Measurements from ENCODE around the gene RNF145. TPM values are rescaled to one million over a fixed set of nuclear protein-coding genes. Genes with fewer than 3 reads are reported as not detected.

RNF145 gene
- total and polyA plus RNA-seq, 2 of the 13 experiments (the other 11 are each of a cell fraction or from before 2014, with no cell fraction given), result 24.6 TPM

DNA sequence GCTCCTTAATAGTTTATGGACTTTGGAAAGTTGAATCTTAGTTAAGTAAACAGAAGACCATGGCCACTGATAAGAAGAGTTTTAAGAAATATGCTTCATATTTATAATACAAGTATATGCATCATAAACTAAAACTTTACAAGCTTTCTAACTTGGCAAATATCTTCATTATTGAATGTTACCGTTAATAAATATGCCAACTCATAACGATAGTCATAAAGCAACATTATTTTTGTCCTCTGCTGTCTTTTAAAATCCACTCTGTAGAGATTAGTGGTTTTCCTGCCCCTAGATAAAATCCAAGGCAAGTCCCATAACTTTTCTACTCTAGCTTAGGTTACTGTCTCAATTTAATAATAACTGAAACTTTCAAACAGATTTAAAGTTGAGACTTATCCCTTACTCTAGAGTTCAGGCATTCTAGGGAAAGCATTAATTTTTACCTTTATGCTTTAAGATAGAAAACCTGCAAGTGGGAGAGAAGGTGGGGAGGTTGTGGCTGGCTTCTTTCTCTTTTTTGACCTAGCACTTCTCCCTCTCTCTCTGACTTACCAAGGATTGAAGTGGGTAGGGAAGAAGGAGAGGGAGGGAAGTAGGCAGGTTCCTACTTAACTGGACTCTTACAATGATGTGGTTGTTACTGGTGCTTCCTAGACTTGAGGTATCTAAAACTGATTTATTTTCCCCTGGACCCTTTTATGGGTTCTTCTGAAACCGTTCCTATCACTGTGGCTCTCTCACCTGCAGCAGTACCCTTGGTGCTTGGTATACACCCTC, 29.6 kb downstream of the RNF145 start (continued):
- TF ChIP-seq KLF6 (CRISPR knock-in tag; IDR thresholded peaks at IDR 0.05) (no peak), ZFP62 (CRISPR knock-in tag; IDR thresholded peaks at IDR 0.05) (no peak), RAD21 (CRISPR knock-in tag; IDR thresholded peaks at IDR 0.05) (no peak), ZNF441 (CRISPR knock-in tag; IDR thresholded peaks at IDR 0.05; ENCODE audit: borderline replicate concordance) (no peak), KDM6A (CRISPR knock-in tag; IDR thresholded peaks at IDR 0.05; ENCODE audit: low read depth) (no peak)
- TF ChIP-seq, protein P1, sequence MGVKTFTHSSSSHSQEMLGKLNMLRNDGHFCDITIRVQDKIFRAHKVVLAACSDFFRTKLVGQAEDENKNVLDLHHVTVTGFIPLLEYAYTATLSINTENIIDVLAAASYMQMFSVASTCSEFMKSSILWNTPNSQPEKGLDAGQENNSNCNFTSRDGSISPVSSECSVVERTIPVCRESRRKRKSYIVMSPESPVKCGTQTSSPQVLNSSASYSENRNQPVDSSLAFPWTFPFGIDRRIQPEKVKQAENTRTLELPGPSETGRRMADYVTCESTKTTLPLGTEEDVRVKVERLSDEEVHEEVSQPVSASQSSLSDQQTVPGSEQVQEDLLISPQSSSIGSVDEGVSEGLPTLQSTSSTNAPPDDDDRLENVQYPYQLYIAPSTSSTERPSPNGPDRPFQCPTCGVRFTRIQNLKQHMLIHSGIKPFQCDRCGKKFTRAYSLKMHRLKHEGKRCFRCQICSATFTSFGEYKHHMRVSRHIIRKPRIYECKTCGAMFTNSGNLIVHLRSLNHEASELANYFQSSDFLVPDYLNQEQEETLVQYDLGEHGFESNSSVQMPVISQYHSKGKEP (CRISPR knock-in tag; IDR thresholded peaks at IDR 0.05), result no peak

DNA sequence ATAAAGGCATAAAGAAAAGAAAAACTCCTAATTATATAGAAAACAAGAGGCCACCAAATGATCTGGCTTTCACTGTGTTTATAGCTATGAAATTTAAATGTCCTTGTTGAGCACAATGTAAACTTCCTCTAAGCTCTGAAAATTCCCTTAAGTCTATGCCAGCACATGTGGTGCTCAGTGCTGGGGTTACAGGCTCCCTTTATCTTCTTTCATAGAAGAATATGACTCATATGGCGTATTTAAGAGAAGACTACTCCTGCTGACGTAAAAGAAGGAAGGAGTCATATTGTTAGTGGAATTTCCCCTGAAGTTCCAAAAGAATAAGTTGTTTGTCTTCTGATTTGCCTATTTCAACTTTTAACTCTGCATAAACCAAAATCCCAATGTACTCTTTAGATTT, 30.4 kb downstream of the RNF145 start:
- DNase-seq (ENCODE audit: low spot score) (peak; percentile 29), FAIRE-seq (no peak), ATAC-seq (no peak)
- no peak overlapping the region for H3K9ac ChIP-seq (ENCODE audit: insufficient read depth, low read depth, low read length)
- no peak overlapping the region for H2AFZ ChIP-seq (ENCODE audit: low read length)
- TF ChIP-seq ZBTB7A (CRISPR knock-in tag; IDR thresholded peaks at IDR 0.05) (no peak), ZNF34 (CRISPR knock-in tag; IDR thresholded peaks at IDR 0.05; ENCODE audit: borderline replicate concordance) (no peak), ZNF7 (CRISPR knock-in tag; IDR thresholded peaks at IDR 0.05) (0 out of 2 replicates have a peak, but pooled peaks have one; percentile 23), YEATS2 (CRISPR knock-in tag; IDR thresholded peaks at IDR 0.05; ENCODE audit: borderline replicate concordance) (no peak), ERF (CRISPR knock-in tag; IDR thresholded peaks at IDR 0.05) (no peak), KAT2B (IDR thresholded peaks at IDR 0.05; ENCODE audit: borderline replicate concordance, low read depth, low read length) (no peak)
- TF ChIP-seq, protein P2, sequence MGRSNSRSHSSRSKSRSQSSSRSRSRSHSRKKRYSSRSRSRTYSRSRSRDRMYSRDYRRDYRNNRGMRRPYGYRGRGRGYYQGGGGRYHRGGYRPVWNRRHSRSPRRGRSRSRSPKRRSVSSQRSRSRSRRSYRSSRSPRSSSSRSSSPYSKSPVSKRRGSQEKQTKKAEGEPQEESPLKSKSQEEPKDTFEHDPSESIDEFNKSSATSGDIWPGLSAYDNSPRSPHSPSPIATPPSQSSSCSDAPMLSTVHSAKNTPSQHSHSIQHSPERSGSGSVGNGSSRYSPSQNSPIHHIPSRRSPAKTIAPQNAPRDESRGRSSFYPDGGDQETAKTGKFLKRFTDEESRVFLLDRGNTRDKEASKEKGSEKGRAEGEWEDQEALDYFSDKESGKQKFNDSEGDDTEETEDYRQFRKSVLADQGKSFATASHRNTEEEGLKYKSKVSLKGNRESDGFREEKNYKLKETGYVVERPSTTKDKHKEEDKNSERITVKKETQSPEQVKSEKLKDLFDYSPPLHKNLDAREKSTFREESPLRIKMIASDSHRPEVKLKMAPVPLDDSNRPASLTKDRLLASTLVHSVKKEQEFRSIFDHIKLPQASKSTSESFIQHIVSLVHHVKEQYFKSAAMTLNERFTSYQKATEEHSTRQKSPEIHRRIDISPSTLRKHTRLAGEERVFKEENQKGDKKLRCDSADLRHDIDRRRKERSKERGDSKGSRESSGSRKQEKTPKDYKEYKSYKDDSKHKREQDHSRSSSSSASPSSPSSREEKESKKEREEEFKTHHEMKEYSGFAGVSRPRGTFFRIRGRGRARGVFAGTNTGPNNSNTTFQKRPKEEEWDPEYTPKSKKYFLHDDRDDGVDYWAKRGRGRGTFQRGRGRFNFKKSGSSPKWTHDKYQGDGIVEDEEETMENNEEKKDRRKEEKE (IDR thresholded peaks at IDR 0.05), result no peak
- TF ChIP-seq, protein P3, sequence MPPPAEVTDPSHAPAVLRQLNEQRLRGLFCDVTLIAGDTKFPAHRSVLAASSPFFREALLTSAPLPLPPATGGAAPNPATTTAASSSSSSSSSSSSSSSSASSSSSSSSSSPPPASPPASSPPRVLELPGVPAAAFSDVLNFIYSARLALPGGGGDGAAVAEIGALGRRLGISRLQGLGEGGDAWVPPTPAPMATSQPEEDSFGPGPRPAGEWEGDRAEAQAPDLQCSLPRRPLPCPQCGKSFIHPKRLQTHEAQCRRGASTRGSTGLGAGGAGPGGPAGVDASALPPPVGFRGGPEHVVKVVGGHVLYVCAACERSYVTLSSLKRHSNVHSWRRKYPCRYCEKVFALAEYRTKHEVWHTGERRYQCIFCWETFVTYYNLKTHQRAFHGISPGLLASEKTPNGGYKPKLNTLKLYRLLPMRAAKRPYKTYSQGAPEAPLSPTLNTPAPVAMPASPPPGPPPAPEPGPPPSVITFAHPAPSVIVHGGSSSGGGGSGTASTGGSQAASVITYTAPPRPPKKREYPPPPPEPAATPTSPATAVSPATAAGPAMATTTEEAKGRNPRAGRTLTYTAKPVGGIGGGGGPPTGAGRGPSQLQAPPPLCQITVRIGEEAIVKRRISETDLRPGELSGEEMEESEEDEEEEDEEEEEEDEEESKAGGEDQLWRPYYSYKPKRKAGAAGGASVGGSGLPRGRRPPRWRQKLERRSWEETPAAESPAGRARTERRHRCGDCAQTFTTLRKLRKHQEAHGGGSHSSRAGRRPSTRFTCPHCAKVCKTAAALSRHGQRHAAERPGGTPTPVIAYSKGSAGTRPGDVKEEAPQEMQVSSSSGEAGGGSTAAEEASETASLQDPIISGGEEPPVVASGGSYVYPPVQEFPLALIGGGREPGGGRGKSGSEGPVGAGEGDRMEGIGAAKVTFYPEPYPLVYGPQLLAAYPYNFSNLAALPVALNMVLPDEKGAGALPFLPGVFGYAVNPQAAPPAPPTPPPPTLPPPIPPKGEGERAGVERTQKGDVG (CRISPR knock-in tag; IDR thresholded peaks at IDR 0.05; ENCODE audit: borderline replicate concordance), result no peak
- TF ChIP-seq, protein P4, sequence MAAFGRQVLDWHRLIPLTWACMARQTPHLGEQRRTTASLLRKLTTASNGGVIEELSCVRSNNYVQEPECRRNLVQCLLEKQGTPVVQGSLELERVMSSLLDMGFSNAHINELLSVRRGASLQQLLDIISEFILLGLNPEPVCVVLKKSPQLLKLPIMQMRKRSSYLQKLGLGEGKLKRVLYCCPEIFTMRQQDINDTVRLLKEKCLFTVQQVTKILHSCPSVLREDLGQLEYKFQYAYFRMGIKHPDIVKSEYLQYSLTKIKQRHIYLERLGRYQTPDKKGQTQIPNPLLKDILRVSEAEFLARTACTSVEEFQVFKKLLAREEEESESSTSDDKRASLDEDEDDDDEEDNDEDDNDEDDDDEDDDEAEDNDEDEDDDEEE (CRISPR knock-in tag; IDR thresholded peaks at IDR 0.05), result no peak
- H3K9me3 ChIP-seq (ENCODE audit: low read length), result no peaks in the 10 kb centered on the region
- no peaks in the 10 kb centered on the region for H3K27me3 ChIP-seq (ENCODE audit: control insufficient read depth in 1 of 2, insufficient read depth in 2 of 2, low read length in 2 of 2)
- no peak overlapping the region for H3K4me2 ChIP-seq (ENCODE audit: low read depth, low read length)
- no peak overlapping the region for H3K4me3 ChIP-seq (replicated peaks in 1 of 3; ENCODE audit: insufficient read depth in 1 of 3, low read depth in 2 of 3, low read length in 3 of 3)
- no peak overlapping the region for H3K27ac ChIP-seq (ENCODE audit: extremely low read length, insufficient read depth, low read length)
- ChIA-PET POLR2A (interaction anchor here (0.6 kb wide), 1 partner anchor 29 kb away, joined by 3 read pairs; no protein-coding TSS in a partner anchor), CTCF (ENCODE audit: low intra/inter-chr PET ratio, low total read pairs) (no interaction called here)
- 96% methylated on average over 2 of the region's 2 CpGs for WGBS (ENCODE audit: low lambda C conversion rate)
- H4K20me1 ChIP-seq (ENCODE audit: insufficient read depth, low read length), result peaks cover 8% of the 10 kb centered on the region; the same call in 1 of the 2 replicates
- in situ Hi-C loops (cut with HindIII; ENCODE audit: extremely low pct_ligation_motif_present, low pct_unique_long_range_greater_than_20kb), result no loop called here
- peaks cover 2% of the 10 kb centered on the region for H3K79me2 ChIP-seq (ENCODE audit: insufficient read depth, low read length)
- intact Hi-C loops (cut with micrococcal nuclease; ENCODE audit: unreplicated experiment), result no loop called here
- BruUV-seq (replicated peaks), result no TSS peak
- H3K4me1 ChIP-seq (ENCODE audit: insufficient read depth, low read length), result peaks cover 40% of the 10 kb centered on the region
- H3K36me3 ChIP-seq (replicated peaks in 1 of 2; ENCODE audit: control insufficient read depth in 1 of 2, insufficient read depth in 2 of 2, low read length in 2 of 2), result peaks cover 0 to 32% of the 10 kb centered on the region in 2 experiments; a peak in 3 of 5 replicates

All from HepG2 (cell line).